PC-3 (cell line): ENCODE data around the gene R3HDML. TPM values are rescaled to one million over a fixed set of nuclear protein-coding genes. Genes with fewer than 3 reads are reported as not detected.

Experiments
- ATAC-seq: fragments of 200-7000 bp; cut with Tn5 transposase; 2 replicates; pipeline ENCODE4 v1.9.1; 2020; ENCODE audit warnings: mild to moderate bottlenecking, moderate library complexity
- BruUV-seq: library from RNA; stranded (reverse); fragments of 400-500 nt; replicated peaks from 2 replicates; lab custom pipeline; 2021; lab: Mats Ljungman, UMichigan
- CTCF ChIA-PET: fragments of 300-600 bp; sonication (Branson Sonifier 250); formaldehyde crosslinking; loops from one replicate; lab custom pipeline; 2022; ENCODE audit warnings: antibody characterized with exemption; lab: Charles Lee
- POLR2A ChIA-PET: fragments of 300-600 bp; sonication (Branson Sonifier 250); formaldehyde crosslinking; loops from one replicate; lab custom pipeline; 2022; ENCODE audit warnings: antibody characterized with exemption; ENCODE audit not compliant: unreplicated experiment; lab: Charles Lee
- DNase-seq: peaks from one replicate; pipeline ENCODE4 v3.0.0-alpha.2; 2015
- H2AFZ ChIP-seq: fragments of 300-600 bp; sonication (generic); 2 replicates; pipeline ENCODE4 v1.6.0; 2016; ENCODE audit warnings: antibody characterized with exemption, low read length
- H3F3A ChIP-seq: fragments of 300-600 bp; sonication (generic); one replicate; pipeline ENCODE4 v1.6.0; 2017; ENCODE audit warnings: antibody characterized with exemption, low read length, control low read depth, mild to moderate bottlenecking; ENCODE audit not compliant: unreplicated experiment
- H3K27ac ChIP-seq: fragments of 300-600 bp; sonication (generic); 2 replicates; pipeline ENCODE4 v1.5.1; 2016; ENCODE audit warnings: mild to moderate bottlenecking, low read length
- H3K27me3 ChIP-seq: fragments of 300-600 bp; sonication (generic); 2 replicates; pipeline ENCODE4 v1.6.1; 2016; ENCODE audit warnings: low read length, mixed read lengths
- H3K36me3 ChIP-seq: fragments of 300-600 bp; sonication (generic); 2 replicates; pipeline ENCODE4 v1.6.1; 2016; ENCODE audit warnings: low read depth, mixed run types, low read length, mixed read lengths
- H3K4me1 ChIP-seq: fragments of 300-600 bp; sonication (generic); 2 replicates; pipeline ENCODE4 v1.5.1; 2016; ENCODE audit warnings: low read length; ENCODE audit not compliant: insufficient read depth
- H3K4me2 ChIP-seq: fragments of 300-600 bp; sonication (generic); 2 replicates; pipeline ENCODE4 v1.6.0; 2016; ENCODE audit warnings: low read length
- H3K4me3 ChIP-seq: fragments of 300-600 bp; sonication (generic); 2 replicates; pipeline ENCODE4 v1.5.1; 2016; ENCODE audit warnings: mild to moderate bottlenecking, low read length, mixed read lengths
- H3K79me2 ChIP-seq: fragments of 300-600 bp; sonication (generic); 2 replicates; pipeline ENCODE4 v1.6.1; 2017; ENCODE audit warnings: low read length, mixed read lengths
- H3K9ac ChIP-seq: fragments of 300-600 bp; sonication (generic); 2 replicates; pipeline ENCODE4 v1.6.0; 2016; ENCODE audit warnings: mild to moderate bottlenecking, low read length
- H3K9me2 ChIP-seq: fragments of 300-600 bp; sonication (generic); replicated peaks from 2 replicates; pipeline ENCODE4 v1.6.1; 2016; ENCODE audit warnings: mixed run types, low read length, mixed read lengths
- H3K9me3 ChIP-seq: fragments of 300-600 bp; sonication (generic); 2 replicates; pipeline ENCODE4 v1.6.1; 2016; ENCODE audit warnings: low read length, mixed read lengths
- H4K20me1 ChIP-seq: fragments of 300-600 bp; sonication (generic); 2 replicates; pipeline ENCODE4 v1.6.1; 2016; ENCODE audit warnings: low read length, mixed read lengths
- EZH2 ChIP-seq: fragments of 300-600 bp; sonication (generic); IDR thresholded peaks from one replicate; pipeline ENCODE4 v1.6.1; 2017; ENCODE audit warnings: antibody characterized with exemption, mild to moderate bottlenecking, low read length; ENCODE audit not compliant: unreplicated experiment
- EZH2phosphoT487 ChIP-seq: fragments of 300-600 bp; sonication (generic); IDR thresholded peaks from 2 replicates; pipeline ENCODE4 v1.6.1; 2018; ENCODE audit warnings: mild to moderate bottlenecking, antibody characterized with exemption, low read length, borderline replicate concordance
- intact Hi-C: fragments of 100-400 bp; cut with micrococcal nuclease; formaldehyde crosslinking; loops from 2 replicates; pipeline ENCODE4 v1.9.0; 2023
- total RNA-seq: library from RNA; depleted of rRNA; stranded (reverse); fragments of >200 nt; gene quantifications from 2 replicates; pipeline ENCODE4 v1.2.3, GENCODE V29; 2014
- TF ChIP-seq, protein P1 (sequence below): fragments of 300-600 bp; sonication (generic); conservative IDR thresholded peaks from 2 replicates; pipeline ENCODE4 v1.5.1; 2017; ENCODE audit warnings: antibody characterized with exemption, low read depth, mild to moderate bottlenecking, low read length

The R3HDML gene
- total RNA-seq, 1 experiment from 2014 or later = not detected

- H3K4me2 ChIP-seq = peak overlapping the region; percentile 73
- H3K27ac ChIP-seq = no peak overlapping the region
- POLR2A ChIA-PET = no interaction called here
- H3K9me3 ChIP-seq = no peaks in the 10 kb centered on the region
- no peak overlapping the region for H3K9ac ChIP-seq
- peak overlapping the region; percentile 58 for H2AFZ ChIP-seq
- H3K4me3 ChIP-seq = peak overlapping the region; percentile 45
- H3F3A ChIP-seq = no peaks in the 10 kb centered on the region
- H3K79me2 ChIP-seq = no peaks in the 10 kb centered on the region
- peaks cover 12% of the 10 kb centered on the region for H3K4me1 ChIP-seq
- H4K20me1 ChIP-seq = no peaks in the 10 kb centered on the region
- intact Hi-C loops = loop anchor here (1.0 to 5.0 kb wide), 4 partner anchors 72 to 344 kb away; no protein-coding TSS in a partner anchor
- BruUV-seq = no TSS peak
- no peaks in the 10 kb centered on the region for H3K36me3 ChIP-seq
- no peaks in the 10 kb centered on the region for H3K27me3 ChIP-seq
- CTCF ChIA-PET = interaction anchor here (0.9 to 1.0 kb wide), 2 partner anchors 73 to 170 kb away, joined by 3 read pairs; no protein-coding TSS in a partner anchor
- H3K9me2 ChIP-seq = no peaks in the 10 kb centered on the region
- DNase-seq = peak; percentile 91
- TF ChIP-seq EZH2phosphoT487 (no peak), EZH2 (no peak)
- TF ChIP-seq, protein P1, sequence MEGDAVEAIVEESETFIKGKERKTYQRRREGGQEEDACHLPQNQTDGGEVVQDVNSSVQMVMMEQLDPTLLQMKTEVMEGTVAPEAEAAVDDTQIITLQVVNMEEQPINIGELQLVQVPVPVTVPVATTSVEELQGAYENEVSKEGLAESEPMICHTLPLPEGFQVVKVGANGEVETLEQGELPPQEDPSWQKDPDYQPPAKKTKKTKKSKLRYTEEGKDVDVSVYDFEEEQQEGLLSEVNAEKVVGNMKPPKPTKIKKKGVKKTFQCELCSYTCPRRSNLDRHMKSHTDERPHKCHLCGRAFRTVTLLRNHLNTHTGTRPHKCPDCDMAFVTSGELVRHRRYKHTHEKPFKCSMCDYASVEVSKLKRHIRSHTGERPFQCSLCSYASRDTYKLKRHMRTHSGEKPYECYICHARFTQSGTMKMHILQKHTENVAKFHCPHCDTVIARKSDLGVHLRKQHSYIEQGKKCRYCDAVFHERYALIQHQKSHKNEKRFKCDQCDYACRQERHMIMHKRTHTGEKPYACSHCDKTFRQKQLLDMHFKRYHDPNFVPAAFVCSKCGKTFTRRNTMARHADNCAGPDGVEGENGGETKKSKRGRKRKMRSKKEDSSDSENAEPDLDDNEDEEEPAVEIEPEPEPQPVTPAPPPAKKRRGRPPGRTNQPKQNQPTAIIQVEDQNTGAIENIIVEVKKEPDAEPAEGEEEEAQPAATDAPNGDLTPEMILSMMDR = peak; percentile 97
- ATAC-seq = peak; percentile 78
Observed at GRCh38 chr20:44388466-44389023, 51.7 kb downstream of the R3HDML start.

GRCh38 chr20:44389871-44390270, 53.0 kb downstream of the R3HDML start:
- Histone ChIP-seq H4K20me1 (no peaks in the 10 kb centered on the region), H3K79me2 (no peaks in the 10 kb centered on the region), H3K9me3 (no peaks in the 10 kb centered on the region), H3K9me2 (no peaks in the 10 kb centered on the region), H3F3A (no peaks in the 10 kb centered on the region), H3K4me2 (no peak overlapping the region), H2AFZ (no peak overlapping the region), H3K9ac (no peak overlapping the region), H3K27me3 (no peaks in the 10 kb centered on the region), H3K36me3 (no peaks in the 10 kb centered on the region), H3K4me3 (no peak overlapping the region), H3K27ac (no peak overlapping the region), H3K4me1 (peaks cover 12% of the 10 kb centered on the region)
- ATAC-seq = no peak
- no peak for DNase-seq
- ChIA-PET CTCF (no interaction called here), POLR2A (no interaction called here)
- intact Hi-C loops = loop anchor here (5.0 kb wide), 1 partner anchor 342 kb away; no protein-coding TSS in a partner anchor
- no TSS peak for BruUV-seq
- no peak for TF ChIP-seq EZH2phosphoT487
- no peak for TF ChIP-seq EZH2
- TF ChIP-seq, protein P1 = no peak

DNA sequence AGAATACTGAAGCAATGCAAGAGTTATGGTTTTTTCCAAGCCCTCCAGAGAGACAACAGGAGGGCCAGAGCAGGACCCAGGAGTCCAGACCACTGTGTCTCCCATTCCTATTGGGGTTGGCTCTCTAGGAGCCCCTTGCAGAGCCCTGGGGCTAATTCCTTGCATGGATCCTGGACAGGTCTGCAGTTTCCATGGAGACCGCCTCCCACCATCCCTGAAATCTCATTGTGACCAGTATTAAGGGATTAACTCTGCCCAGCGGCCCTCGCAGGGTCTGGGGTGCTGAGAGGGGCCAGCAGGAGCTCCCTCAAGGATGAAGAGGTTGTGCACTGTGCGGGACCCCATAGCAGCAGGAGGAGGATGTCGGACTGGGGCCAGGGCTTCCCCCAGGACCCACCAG, 53.4 kb downstream of the R3HDML start:
- no peak overlapping the region for H3K9ac ChIP-seq
- H3K79me2 ChIP-seq = no peaks in the 10 kb centered on the region
- H3K4me1 ChIP-seq = peaks cover 12% of the 10 kb centered on the region
- H4K20me1 ChIP-seq = no peaks in the 10 kb centered on the region
- H3K9me3 ChIP-seq = no peaks in the 10 kb centered on the region
- TF ChIP-seq, protein P1 = no peak
- TF ChIP-seq EZH2phosphoT487 (no peak), EZH2 (no peak)
- ChIA-PET POLR2A (no interaction called here), CTCF (no interaction called here)
- DNase-seq (no peak), ATAC-seq (no peak)
- H3F3A ChIP-seq = no peaks in the 10 kb centered on the region
- BruUV-seq = no TSS peak
- H3K9me2 ChIP-seq = no peaks in the 10 kb centered on the region
- no peak overlapping the region for H3K4me3 ChIP-seq
- intact Hi-C loops = no loop called here
- no peak overlapping the region for H3K27ac ChIP-seq
- no peaks in the 10 kb centered on the region for H3K27me3 ChIP-seq
- no peak overlapping the region for H2AFZ ChIP-seq
- no peaks in the 10 kb centered on the region for H3K36me3 ChIP-seq
- H3K4me2 ChIP-seq = no peak overlapping the region
